HCT116 (cell line): ENCODE results near the gene LLGL2.

ENCODE experiments used
- ATF3 ChIP-seq: IDR thresholded peaks from 2 replicates; pipeline ENCODE4 v1.6.1; 2012
- CEBPB ChIP-seq: IDR thresholded peaks from 2 replicates; pipeline ENCODE4 v1.6.1; 2012; ENCODE audit warnings: low read depth
- CTCF ChIP-seq, 3 experiments: fragments of 200-600 bp in 1 of 3; sonication (generic) in 1 of 3; IDR thresholded peaks in 2 of 3; conservative IDR thresholded peaks in 1 of 3; 2 replicates each; pipeline ENCODE4 v1.5.1; 2012 to 2017; ENCODE audit warnings: low read depth in 2 of 3, low read length in 2 of 3, antibody characterized with exemption in 1 of 3, borderline replicate concordance in 1 of 3, control low read depth in 1 of 3, mild to moderate bottlenecking in 1 of 3, mixed read lengths in 1 of 3, mixed run types in 1 of 3, moderate library complexity in 1 of 3; ENCODE audit not compliant: insufficient read depth in 1 of 3
- EZH2 ChIP-seq: fragments of 200-600 bp; sonication (generic); IDR thresholded peaks from 2 replicates; pipeline ENCODE4 v1.6.1; 2017; ENCODE audit warnings: antibody characterized with exemption, mixed run types
- POLR2A ChIP-seq: IDR thresholded peaks from 2 replicates; pipeline ENCODE4 v1.7.0; 2011; ENCODE audit warnings: borderline replicate concordance; ENCODE audit not compliant: insufficient read depth, insufficient read length; ENCODE audit errors: extremely low read depth
- POLR2AphosphoS5 ChIP-seq: IDR thresholded peaks from 2 replicates; pipeline ENCODE4 v1.6.1; 2011; ENCODE audit warnings: mild to moderate bottlenecking, low read depth, low read length, moderate library complexity
- REST ChIP-seq: IDR thresholded peaks from 2 replicates; pipeline ENCODE4 v1.6.1; 2012; ENCODE audit warnings: low read depth
- SIN3A ChIP-seq: IDR thresholded peaks from 2 replicates; pipeline ENCODE4 v1.6.1; 2012; ENCODE audit warnings: low read depth
- SP1 ChIP-seq: IDR thresholded peaks from 2 replicates; pipeline ENCODE4 v1.6.1; 2012; ENCODE audit warnings: low read depth
- SRF ChIP-seq: IDR thresholded peaks from 2 replicates; pipeline ENCODE4 v1.6.1; 2012; ENCODE audit warnings: low read depth
- YY1 ChIP-seq: IDR thresholded peaks from 2 replicates; pipeline ENCODE4 v1.6.1; 2011; ENCODE audit warnings: low read length, low read depth, moderate library complexity, mild to moderate bottlenecking; ENCODE audit not compliant: insufficient replicate concordance; ENCODE audit errors: extremely low read depth
- ZBTB33 ChIP-seq: IDR thresholded peaks from 2 replicates; pipeline ENCODE4 v1.6.1; 2011; ENCODE audit warnings: mild to moderate bottlenecking, low read length, moderate library complexity; ENCODE audit not compliant: insufficient replicate concordance; ENCODE audit errors: extremely low read depth

GRCh38 chr17:75512926-75513640, 12.4 kb upstream of the LLGL2 start:
- TF ChIP-seq CTCF (IDR thresholded peaks at IDR 0.05 in 2 of 3, conservative IDR thresholded peaks at IDR 0.05 in 1 of 3; ENCODE audit: borderline replicate concordance in 1 of 3, insufficient read depth in 1 of 3, low read depth in 2 of 3, low read length in 2 of 3) = no peak
- no peak for TF ChIP-seq CEBPB
- no peak for TF ChIP-seq ATF3
- TF ChIP-seq EZH2 = no peak
- no peak for TF ChIP-seq POLR2A
- TF ChIP-seq ZBTB33 = no peak
- TF ChIP-seq POLR2AphosphoS5 = no peak
- no peak for TF ChIP-seq SIN3A
- no peak for TF ChIP-seq REST
- no peak for TF ChIP-seq YY1
- no peak for TF ChIP-seq SRF
- TF ChIP-seq SP1 = no peak
